IMR-90 (cell line): ENCODE data around the gene RAB36. TPM values are rescaled to one million over a fixed set of nuclear protein-coding genes. Genes with fewer than 3 reads are reported as not detected.

ENCODE experiments used
- ATAC-seq: fragments of 200-7000 bp; cut with Tn5 transposase; 2 replicates; pipeline ENCODE4 v1.9.1; 2020; ENCODE audit warnings: low read depth, mild to moderate bottlenecking, moderate library complexity
- BruUV-seq: library from RNA; stranded (reverse); fragments of 400-500 nt; replicated peaks from 2 replicates; lab custom pipeline; 2021; lab: Mats Ljungman, UMichigan
- CTCF ChIA-PET: fragments of 300-600 bp; formaldehyde crosslinking; extraction: SDS; loops from one replicate; lab custom pipeline; 2021; ENCODE audit warnings: antibody characterized with exemption; lab: Yijun Ruan, JAX
- POLR2A ChIA-PET: fragments of 300-600 bp; sonication (Branson Sonifier 250); formaldehyde crosslinking; loops from one replicate; lab custom pipeline; 2022; ENCODE audit warnings: antibody characterized with exemption; ENCODE audit not compliant: unreplicated experiment; lab: Charles Lee
- DNase-seq: peaks from one replicate; pipeline ENCODE4 v3.0.0; 2013
- H2AFZ ChIP-seq: replicated peaks from 2 replicates; pipeline ENCODE3; 2013; ENCODE audit warnings: low read length, mild to moderate bottlenecking; ENCODE audit not compliant: poor library complexity
- H2AK5ac ChIP-seq: 2 replicates; pipeline ENCODE4 v1.6.1; 2013; ENCODE audit warnings: low read depth, low read length, inconsistent platforms
- H2AK9ac ChIP-seq: replicated peaks from 2 replicates; pipeline ENCODE3; 2013; ENCODE audit warnings: mild to moderate bottlenecking, low read depth, low read length, moderate library complexity; ENCODE audit not compliant: poor library complexity
- H2BK120ac ChIP-seq: 2 replicates; pipeline ENCODE4 v1.6.1; 2013; ENCODE audit warnings: low read depth, low read length, inconsistent platforms
- H2BK15ac ChIP-seq: 3 replicates; pipeline ENCODE4 v1.6.1; 2013; ENCODE audit warnings: low read depth, low read length, inconsistent platforms
- H2BK20ac ChIP-seq: 2 replicates; pipeline ENCODE4 v1.6.1; 2013; ENCODE audit warnings: low read depth, mild to moderate bottlenecking, inconsistent platforms, low read length, moderate library complexity
- H2BK5ac ChIP-seq: 2 replicates; pipeline ENCODE4 v1.6.1; 2013; ENCODE audit warnings: mild to moderate bottlenecking, low read depth, low read length, inconsistent platforms; ENCODE audit not compliant: poor library complexity, severe bottlenecking
- H3K14ac ChIP-seq: replicated peaks from 2 replicates; pipeline ENCODE4 v1.6.1; 2013; ENCODE audit warnings: low read depth, low read length, inconsistent platforms
- H3K18ac ChIP-seq: 2 replicates; pipeline ENCODE4 v1.6.1; 2013; ENCODE audit warnings: low read depth, low read length, control low read depth
- H3K23ac ChIP-seq: 2 replicates; pipeline ENCODE4 v1.6.1; 2013; ENCODE audit warnings: low read depth, low read length, inconsistent platforms
- H3K27ac ChIP-seq: 2 replicates; pipeline ENCODE4 v1.5.1; 2013; ENCODE audit warnings: mild to moderate bottlenecking, control low read depth, low read length; ENCODE audit not compliant: insufficient read depth
- H3K27me3 ChIP-seq: 2 replicates; pipeline ENCODE4 v1.6.1; 2013; ENCODE audit warnings: low read length; ENCODE audit not compliant: control insufficient read depth, insufficient read depth
- H3K36me3 ChIP-seq: 2 replicates; pipeline ENCODE4 v1.6.1; 2013; ENCODE audit warnings: low read length, mixed read lengths; ENCODE audit not compliant: control insufficient read depth, insufficient read depth
- H3K4ac ChIP-seq: 2 replicates; pipeline ENCODE4 v1.6.1; 2013; ENCODE audit warnings: low read depth, low read length, inconsistent platforms
- H3K4me1 ChIP-seq: 2 replicates; pipeline ENCODE4 v1.6.1; 2013; ENCODE audit warnings: low read length, mixed read lengths; ENCODE audit not compliant: control insufficient read depth, insufficient read depth
- H3K4me2 ChIP-seq: 2 replicates; pipeline ENCODE4 v1.6.1; 2013; ENCODE audit warnings: low read depth, mild to moderate bottlenecking, control low read depth, low read length, moderate library complexity
- H3K4me3 ChIP-seq: 2 replicates; pipeline ENCODE4 v1.5.1; 2013; ENCODE audit warnings: low read depth, mild to moderate bottlenecking, control low read depth, low read length, moderate library complexity; ENCODE audit not compliant: insufficient read depth
- H3K56ac ChIP-seq: 2 replicates; pipeline ENCODE4 v1.6.1; 2013; ENCODE audit warnings: low read length, inconsistent platforms; ENCODE audit not compliant: insufficient read depth; ENCODE audit errors: extremely low read depth
- H3K79me1 ChIP-seq, 2 experiments: 2 replicates each; pipeline ENCODE4 v1.6.1; 2013; ENCODE audit warnings: low read length in 2 of 2, inconsistent platforms in 1 of 2, low read depth in 1 of 2
- H3K9ac ChIP-seq: 2 replicates; pipeline ENCODE4 v1.6.1; 2013; ENCODE audit warnings: low read depth, low read length, control low read depth
- H3K9me1 ChIP-seq: 2 replicates; pipeline ENCODE4 v1.6.1; 2013; ENCODE audit warnings: low read length, inconsistent platforms; ENCODE audit not compliant: insufficient read depth
- H3K9me3 ChIP-seq: 2 replicates; pipeline ENCODE4 v1.6.1; 2013; ENCODE audit warnings: low read length; ENCODE audit not compliant: control insufficient read depth, insufficient read depth
- H4K20me1 ChIP-seq: 2 replicates; pipeline ENCODE4 v1.6.1; 2013; ENCODE audit warnings: low read length, inconsistent platforms; ENCODE audit not compliant: insufficient read depth
- H4K5ac ChIP-seq: 2 replicates; pipeline ENCODE4 v1.6.1; 2013; ENCODE audit warnings: mild to moderate bottlenecking, low read depth, low read length, control low read depth
- H4K8ac ChIP-seq, 2 experiments: 2 replicates each; pipeline ENCODE4 v1.6.1; 2013; ENCODE audit warnings: low read depth in 2 of 2, low read length in 2 of 2, control low read depth in 1 of 2, inconsistent platforms in 1 of 2
- H4K91ac ChIP-seq: 2 replicates; pipeline ENCODE4 v1.6.1; 2013; ENCODE audit warnings: low read depth, low read length, inconsistent platforms; ENCODE audit not compliant: insufficient read depth
- BHLHE40 ChIP-seq: fragments of 150-350 bp; IDR thresholded peaks from 2 replicates; pipeline ENCODE4 v1.6.1; 2016; ENCODE audit warnings: mild to moderate bottlenecking, low read depth, low read length
- CEBPB ChIP-seq: IDR thresholded peaks from 2 replicates; pipeline ENCODE4 v1.6.1; 2012; ENCODE audit warnings: low read depth, low read length, improper control_type of control experiment
- CHD1 ChIP-seq: IDR thresholded peaks from 2 replicates; pipeline ENCODE4 v1.6.1; 2012; ENCODE audit warnings: low read depth, low read length, improper control_type of control experiment
- CTCF ChIP-seq: conservative IDR thresholded peaks from 2 replicates; pipeline ENCODE4 v1.5.1; 2012; ENCODE audit warnings: mild to moderate bottlenecking, low read depth, low read length, improper control_type of control experiment
- ELK1 ChIP-seq: fragments of 150-350 bp; IDR thresholded peaks from 2 replicates; pipeline ENCODE4 v1.6.1; 2016; ENCODE audit warnings: low read depth, mild to moderate bottlenecking, low read length, moderate library complexity, borderline replicate concordance
- FOS ChIP-seq: fragments of 150-350 bp; IDR thresholded peaks from 2 replicates; pipeline ENCODE4 v1.6.1; 2016; ENCODE audit warnings: low read depth, low read length
- MAFK ChIP-seq: IDR thresholded peaks from 2 replicates; pipeline ENCODE4 v1.6.1; 2012; ENCODE audit warnings: low read depth, low read length, improper control_type of control experiment
- MAZ ChIP-seq: IDR thresholded peaks from 2 replicates; pipeline ENCODE4 v1.6.1; 2012; ENCODE audit warnings: low read depth, mild to moderate bottlenecking, low read length, improper control_type of control experiment, moderate library complexity, borderline replicate concordance
- MXI1 ChIP-seq: IDR thresholded peaks from 2 replicates; pipeline ENCODE4 v1.6.1; 2012; ENCODE audit warnings: low read depth, mild to moderate bottlenecking, low read length, moderate library complexity, borderline replicate concordance
- NFE2L2 ChIP-seq: fragments of 150-350 bp; IDR thresholded peaks from 2 replicates; pipeline ENCODE4 v1.6.1; 2016; ENCODE audit warnings: low read depth, mild to moderate bottlenecking, low read length
- POLR2A ChIP-seq: IDR thresholded peaks from 2 replicates; pipeline ENCODE4 v1.6.1; 2012; ENCODE audit warnings: mild to moderate bottlenecking, low read depth, low read length
- RAD21 ChIP-seq: IDR thresholded peaks from 2 replicates; pipeline ENCODE4 v1.6.1; 2012; ENCODE audit warnings: low read length, improper control_type of control experiment
- RCOR1 ChIP-seq: IDR thresholded peaks from 2 replicates; pipeline ENCODE4 v1.6.1; 2012; ENCODE audit warnings: mild to moderate bottlenecking, low read length, improper control_type of control experiment; ENCODE audit not compliant: insufficient replicate concordance
- RFX5 ChIP-seq: IDR thresholded peaks from 2 replicates; pipeline ENCODE4 v1.8.0; 2012; ENCODE audit warnings: low read depth, mild to moderate bottlenecking, low read length, moderate library complexity
- SMC3 ChIP-seq: fragments of 150-350 bp; IDR thresholded peaks from 2 replicates; pipeline ENCODE4 v1.6.1; 2016; ENCODE audit warnings: low read depth, mild to moderate bottlenecking, antibody characterized with exemption, low read length, moderate library complexity
- WGBS, 2 experiments: methylation state at CpG; one replicate each; pipeline versions ENCODE4 v1.1.5 to v1.1.7; 2013; ENCODE audit warnings: missing lambda C conversion rate in 2 of 2; ENCODE audit not compliant: insufficient read length in 1 of 2; ENCODE audit errors: extremely low coverage in 2 of 2; 5-methylcytosine and 5-hydroxymethylcytosine counted together
- dilution Hi-C: fragments of 300-500 bp; cut with HindIII; formaldehyde crosslinking; loops from one replicate; pipeline ENCODE4 v1.14.3; 2018; ENCODE audit warnings: low sequenced_read_pairs; ENCODE audit not compliant: unreplicated experiment
- in situ Hi-C: fragments of 300-500 bp; cut with MboI; formaldehyde crosslinking; loops from 3 replicates; pipeline ENCODE4 v1.14.3; 2019; ENCODE audit warnings: low sequenced_read_pairs, inconsistent platforms, mixed read lengths
- intact Hi-C: fragments of 100-400 bp; cut with micrococcal nuclease; formaldehyde crosslinking; loops from 2 replicates; pipeline ENCODE4 v1.10.0; 2022
- polyA plus RNA-seq, 3 experiments: library from polyadenylated mRNA; depleted of rRNA; stranded (reverse); fragments of >200 nt; gene quantifications; 2 replicates each; pipeline ENCODE4 v1.2.3, GENCODE V29; 2012; ENCODE audit warnings: low replicate concordance in 1 of 3
- total RNA-seq: library from RNA; depleted of rRNA; stranded (reverse); fragments of >200 nt; gene quantifications from 2 replicates; pipeline ENCODE4 v1.2.3, GENCODE V29; 2012
- TF ChIP-seq, protein P1 (sequence below): fragments of 150-350 bp; IDR thresholded peaks from 2 replicates; pipeline ENCODE4 v1.6.1; 2017; ENCODE audit warnings: mild to moderate bottlenecking, antibody characterized with exemption, low read length, low read depth

The RAB36 gene
- total and polyA plus RNA-seq, 2 of the 4 experiments (the other 2 are of a cell fraction) = 3.6 to 4.0 TPM

DNA sequence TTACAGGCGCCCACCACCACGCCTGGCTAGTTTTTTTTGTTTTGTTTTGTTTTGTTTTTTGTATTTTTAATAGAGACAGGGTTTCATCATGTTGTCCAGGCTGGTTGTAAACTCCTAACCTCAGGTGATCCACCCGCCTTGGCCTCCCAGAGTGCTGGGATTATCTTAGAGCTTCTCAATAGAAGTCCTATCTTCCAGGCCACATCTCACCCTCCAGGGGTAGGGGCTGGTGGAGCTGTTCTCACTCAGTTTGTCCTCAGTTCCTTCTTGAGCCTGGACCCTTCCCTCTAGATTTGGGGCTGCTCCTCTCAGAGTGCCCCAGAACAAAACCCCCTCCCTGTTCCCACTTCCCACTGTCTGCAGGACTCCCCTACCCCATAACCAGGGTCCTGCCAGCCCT is 66.3 kb downstream of the RAB36 start:
- H3K79me1 ChIP-seq = peaks cover 35 to 68% of the 10 kb centered on the region in 2 experiments
- no peaks in the 10 kb centered on the region for H3K27me3 ChIP-seq
- peaks cover 33% of the 10 kb centered on the region for H4K20me1 ChIP-seq
- no peak overlapping the region for H3K14ac ChIP-seq
- H3K4ac ChIP-seq = no peak overlapping the region
- no peak overlapping the region for H3K9ac ChIP-seq
- no peak overlapping the region for H4K91ac ChIP-seq
- no peak overlapping the region for H2BK15ac ChIP-seq
- H3K56ac ChIP-seq = no peak overlapping the region
- peaks cover 11% of the 10 kb centered on the region for H3K4me1 ChIP-seq
- intact Hi-C loops (no loop called here), in situ Hi-C loops (no loop called here), dilution Hi-C loops (no loop called here)
- H2AK5ac ChIP-seq = no peak overlapping the region
- no peak overlapping the region for H3K4me2 ChIP-seq
- ChIA-PET CTCF (no interaction called here), POLR2A (no interaction called here)
- no peaks in the 10 kb centered on the region for H3K36me3 ChIP-seq
- H2BK5ac ChIP-seq = no peak overlapping the region
- TF ChIP-seq RFX5 (no peak), ELK1 (no peak), CHD1 (no peak), MAZ (no peak), BHLHE40 (no peak), MAFK (no peak), MXI1 (no peak), FOS (no peak), CEBPB (no peak), RAD21 (no peak), SMC3 (no peak), POLR2A (no peak), RCOR1 (no peak), NFE2L2 (no peak), CTCF (no peak)
- TF ChIP-seq, protein P1, sequence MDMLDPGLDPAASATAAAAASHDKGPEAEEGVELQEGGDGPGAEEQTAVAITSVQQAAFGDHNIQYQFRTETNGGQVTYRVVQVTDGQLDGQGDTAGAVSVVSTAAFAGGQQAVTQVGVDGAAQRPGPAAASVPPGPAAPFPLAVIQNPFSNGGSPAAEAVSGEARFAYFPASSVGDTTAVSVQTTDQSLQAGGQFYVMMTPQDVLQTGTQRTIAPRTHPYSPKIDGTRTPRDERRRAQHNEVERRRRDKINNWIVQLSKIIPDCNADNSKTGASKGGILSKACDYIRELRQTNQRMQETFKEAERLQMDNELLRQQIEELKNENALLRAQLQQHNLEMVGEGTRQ = no peak
- H3K4me3 ChIP-seq = no peak overlapping the region
- no peak overlapping the region for H2AK9ac ChIP-seq
- H4K5ac ChIP-seq = no peak overlapping the region
- no peak overlapping the region for H2BK120ac ChIP-seq
- H3K18ac ChIP-seq = no peak overlapping the region
- H2BK20ac ChIP-seq = no peak overlapping the region
- H4K8ac ChIP-seq = no peak overlapping the region
- H3K23ac ChIP-seq = no peak overlapping the region
- H3K27ac ChIP-seq = no peak overlapping the region
- no peak for ATAC-seq
- no peak overlapping the region for H2AFZ ChIP-seq
- no peak for DNase-seq
- H3K9me3 ChIP-seq = no peaks in the 10 kb centered on the region
- no CpG with 5 or more reads among the region's 3 CpGs for WGBS, 2 experiments
- H3K9me1 ChIP-seq = peaks cover 31% of the 10 kb centered on the region
- BruUV-seq = no TSS peak
